ENCODE measurements around the gene PDIA6. TPM values are rescaled to one million over a fixed set of nuclear protein-coding genes. Genes with fewer than 3 reads are reported as not detected.

PDIA6 gene
- total RNA-seq, 2 donors from 2014 or later: 402 to 408 TPM

GRCh38 chr2:10848541-10848940 is 36.0 kb upstream of the PDIA6 start:
- Mint-ChIP-seq H3K27me3 (ENCODE audit: insufficient read depth) (no peaks in the 10 kb centered on the region), H3K4me3 (no peak overlapping the region), H3K27ac (no peak overlapping the region), H3K36me3 (ENCODE audit: low read depth) (no peaks in the 10 kb centered on the region), H3K9me3 (peaks cover 4% of the 10 kb centered on the region), H3K4me1 (peaks cover 40% of the 10 kb centered on the region)
- Histone ChIP-seq H3K4me3 (ENCODE audit: low read length) (no peak overlapping the region), H3K27me3 (ENCODE audit: control insufficient read depth, insufficient read depth, low read length, poor library complexity, severe bottlenecking) (no peaks in the 10 kb centered on the region), H3K4me1 (ENCODE audit: control insufficient read depth, insufficient read depth, low read length) (peaks cover 5% of the 10 kb centered on the region), H3K9ac (ENCODE audit: extremely low read depth, low read length, poor library complexity, severe bottlenecking) (no peak overlapping the region), H3K36me3 (ENCODE audit: control insufficient read depth, insufficient read depth, low read length) (no peaks in the 10 kb centered on the region), H3K27ac (ENCODE audit: low read depth, low read length) (no peak overlapping the region), H3K9me3 (ENCODE audit: control insufficient read depth, low read length) (peaks cover 17% of the 10 kb centered on the region)
- 95 to 97% methylated on average over 2 to 4 of the region's 4 CpGs for WGBS, 2 experiments (ENCODE audit: insufficient coverage in 1 of 2, insufficient read length in 1 of 2)
- TF ChIP-seq CTCF (conservative IDR thresholded peaks at IDR 0.05): no peak
- no peak for DNase-seq

GRCh38 chr2:10847008-10847407 is 34.4 kb upstream of the PDIA6 start:
- no peak overlapping the region for H3K4me3 ChIP-seq (ENCODE audit: low read length)
- no peak overlapping the region for H3K9ac ChIP-seq (ENCODE audit: extremely low read depth, low read length, poor library complexity, severe bottlenecking)
- Mint-ChIP-seq H3K4me1 (peaks cover 40% of the 10 kb centered on the region), H3K4me3 (no peak overlapping the region), H3K36me3 (ENCODE audit: low read depth) (no peaks in the 10 kb centered on the region), H3K27me3 (ENCODE audit: insufficient read depth) (peaks cover 5% of the 10 kb centered on the region), H3K27ac (no peak overlapping the region), H3K9me3 (peaks cover 7% of the 10 kb centered on the region)
- WGBS, 2 experiments (ENCODE audit: insufficient coverage in 1 of 2, insufficient read length in 1 of 2): 94 to 97% methylated on average over 6 to 7 of the region's 7 CpGs
- peaks cover 5% of the 10 kb centered on the region for H3K4me1 ChIP-seq (ENCODE audit: control insufficient read depth, insufficient read depth, low read length)
- no peaks in the 10 kb centered on the region for H3K36me3 ChIP-seq (ENCODE audit: control insufficient read depth, insufficient read depth, low read length)
- H3K27ac ChIP-seq (ENCODE audit: low read depth, low read length): no peak overlapping the region
- no peak for TF ChIP-seq CTCF (conservative IDR thresholded peaks at IDR 0.05)
- DNase-seq: no peak
- peaks cover 9% of the 10 kb centered on the region for H3K9me3 ChIP-seq (ENCODE audit: control insufficient read depth, low read length)
- no peaks in the 10 kb centered on the region for H3K27me3 ChIP-seq (ENCODE audit: control insufficient read depth, insufficient read depth, low read length, poor library complexity, severe bottlenecking)

GRCh38 chr2:10846110-10846861 is 33.7 kb upstream of the PDIA6 start:
- Histone ChIP-seq H3K4me3 (ENCODE audit: low read length) (no peak overlapping the region), H3K4me1 (ENCODE audit: control insufficient read depth, insufficient read depth, low read length) (peaks cover 5% of the 10 kb centered on the region), H3K9ac (ENCODE audit: extremely low read depth, low read length, poor library complexity, severe bottlenecking) (no peak overlapping the region), H3K27ac (ENCODE audit: low read depth, low read length) (no peak overlapping the region), H3K36me3 (ENCODE audit: control insufficient read depth, insufficient read depth, low read length) (no peaks in the 10 kb centered on the region), H3K9me3 (ENCODE audit: control insufficient read depth, low read length) (peaks cover 9% of the 10 kb centered on the region), H3K27me3 (ENCODE audit: control insufficient read depth, insufficient read depth, low read length, poor library complexity, severe bottlenecking) (no peaks in the 10 kb centered on the region)
- no peaks in the 10 kb centered on the region for H3K36me3 Mint-ChIP-seq (ENCODE audit: low read depth)
- H3K27ac Mint-ChIP-seq: no peak overlapping the region
- WGBS, 2 experiments (ENCODE audit: insufficient coverage in 1 of 2, insufficient read length in 1 of 2): 83 to 91% methylated on average over 10 to 13 of the region's 13 CpGs
- no peak overlapping the region for H3K4me3 Mint-ChIP-seq
- peaks cover 14% of the 10 kb centered on the region for H3K9me3 Mint-ChIP-seq
- no peak for TF ChIP-seq CTCF (conservative IDR thresholded peaks at IDR 0.05)
- no peak for DNase-seq
- H3K4me1 Mint-ChIP-seq: peaks cover 37% of the 10 kb centered on the region
- H3K27me3 Mint-ChIP-seq (ENCODE audit: insufficient read depth): peaks cover 5% of the 10 kb centered on the region

Data from endodermal cell (in vitro differentiated cells).